Measurements from ENCODE around the gene TAPBP.
"Not testable (repeated sequence)": the region's sequence is repeated elsewhere in the genome, so short reads cannot be mapped to it uniquely, and the experiment has no call there.

The TAPBP gene

GRCh38 chr6:33356295-33356694 is 42.4 kb upstream of the TAPBP start:
- whole genome bisulfite sequencing, 2 donors (ENCODE audit: extremely low coverage in 2 of 2, insufficient read length in 2 of 2, insufficient replicate concordance in 1 of 2): no CpG with 5 or more reads among the region's 3 CpGs
- Histone ChIP-seq H2BK120ac (ENCODE audit: low read depth, low read length) (no peak overlapping the region), H4K8ac (ENCODE audit: low read depth, low read length) (no peak overlapping the region), H2BK15ac (ENCODE audit: low read length) (peak overlapping the region; percentile 75), H4K91ac (ENCODE audit: low read depth, low read length, poor library complexity) (no peak overlapping the region), H3K14ac (ENCODE audit: low read length) (peak overlapping the region; percentile 56), H2BK5ac (ENCODE audit: low read length) (no peak overlapping the region), H3K23ac (ENCODE audit: low read depth, low read length, poor library complexity) (no peak overlapping the region), H3K4me3 (ENCODE audit: low read length in 2 of 2) (no peak overlapping the region), H3K27me3 (ENCODE audit: control insufficient read depth in 3 of 3, insufficient read depth in 3 of 3, low read depth in 1 of 3, low read length in 3 of 3) (peaks cover 0 to 4% (median 0%) of the 10 kb centered on the region in 3 experiments), H3K4me1 (ENCODE audit: control insufficient read depth in 2 of 2, insufficient read depth in 1 of 2, low read depth in 1 of 2, low read length in 2 of 2) (no peaks in the 10 kb centered on the region), H3K4me2 (ENCODE audit: insufficient read depth, low read length, poor library complexity, severe bottlenecking) (no peak overlapping the region), H3K18ac (ENCODE audit: low read length) (peak overlapping the region; percentile 64), H2AFZ (ENCODE audit: low read length) (no peak overlapping the region), H3K27ac (replicated peaks; ENCODE audit: low read length) (no peak overlapping the region), H3K79me1 (ENCODE audit: low read depth, low read length) (peaks cover 1% of the 10 kb centered on the region), H3K36me3 (replicated peaks in 1 of 2; ENCODE audit: control insufficient read depth in 2 of 2, insufficient read depth in 2 of 2, low read length in 2 of 2) (no peaks in the 10 kb centered on the region), H3K9ac (ENCODE audit: low read depth, low read length, poor library complexity) (no peak overlapping the region), H2AK5ac (ENCODE audit: low read depth, low read length) (no peak overlapping the region), H2BK12ac (ENCODE audit: low read length) (peak overlapping the region; percentile 58), H3K4ac (ENCODE audit: low read length) (no peak overlapping the region), H3K9me3 (replicated peaks in 1 of 2; ENCODE audit: control insufficient read depth in 2 of 2, insufficient read depth in 1 of 2, low read depth in 1 of 2, low read length in 2 of 2) (no peaks in the 10 kb centered on the region)
- no peak for DNase-seq (ENCODE audit: low spot score)

- WGBS, 2 donors (ENCODE audit: extremely low coverage in 2 of 2, insufficient read length in 2 of 2, insufficient replicate concordance in 1 of 2): no CpG with 5 or more reads among the region's 6 CpGs
- not testable (repeated sequence) for H2BK15ac ChIP-seq (ENCODE audit: low read length); H3K9me3 ChIP-seq (replicated peaks in 1 of 2; ENCODE audit: control insufficient read depth in 2 of 2, insufficient read depth in 1 of 2, low read depth in 1 of 2, low read length in 2 of 2); H3K4me2 ChIP-seq (ENCODE audit: insufficient read depth, low read length, poor library complexity, severe bottlenecking); H3K9ac ChIP-seq (ENCODE audit: low read depth, low read length, poor library complexity); H2BK5ac ChIP-seq (ENCODE audit: low read length); H3K23ac ChIP-seq (ENCODE audit: low read depth, low read length, poor library complexity); H3K27me3 ChIP-seq (ENCODE audit: control insufficient read depth in 3 of 3, insufficient read depth in 3 of 3, low read depth in 1 of 3, low read length in 3 of 3); H4K8ac ChIP-seq (ENCODE audit: low read depth, low read length); H3K18ac ChIP-seq (ENCODE audit: low read length); H3K4me3 ChIP-seq (ENCODE audit: low read length in 2 of 2); H3K4me1 ChIP-seq (ENCODE audit: control insufficient read depth in 2 of 2, insufficient read depth in 1 of 2, low read depth in 1 of 2, low read length in 2 of 2); H2BK120ac ChIP-seq (ENCODE audit: low read depth, low read length); H3K4ac ChIP-seq (ENCODE audit: low read length); H3K27ac ChIP-seq (replicated peaks; ENCODE audit: low read length); H3K36me3 ChIP-seq (replicated peaks in 1 of 2; ENCODE audit: control insufficient read depth in 2 of 2, insufficient read depth in 2 of 2, low read length in 2 of 2); H4K91ac ChIP-seq (ENCODE audit: low read depth, low read length, poor library complexity); H2AFZ ChIP-seq (ENCODE audit: low read length); H2AK5ac ChIP-seq (ENCODE audit: low read depth, low read length); H3K79me1 ChIP-seq (ENCODE audit: low read depth, low read length); DNase-seq (ENCODE audit: low spot score); H3K14ac ChIP-seq (ENCODE audit: low read length)
- peak overlapping the region; percentile 58 for H2BK12ac ChIP-seq (ENCODE audit: low read length)
Observed at GRCh38 chr6:33355860-33356259, 42.0 kb upstream of the TAPBP start.

GRCh38 chr6:33347816-33348215 is 33.9 kb upstream of the TAPBP start:
- Histone ChIP-seq H3K27me3 (ENCODE audit: control insufficient read depth in 3 of 3, insufficient read depth in 3 of 3, low read depth in 1 of 3, low read length in 3 of 3) (peaks cover 0 to 40% (median 0%) of the 10 kb centered on the region in 3 experiments), H3K23ac (ENCODE audit: low read depth, low read length, poor library complexity) (no peak overlapping the region), H3K4me2 (ENCODE audit: insufficient read depth, low read length, poor library complexity, severe bottlenecking) (no peak overlapping the region), H3K9ac (ENCODE audit: low read depth, low read length, poor library complexity) (no peak overlapping the region), H4K8ac (ENCODE audit: low read depth, low read length) (no peak overlapping the region), H4K91ac (ENCODE audit: low read depth, low read length, poor library complexity) (no peak overlapping the region), H2BK5ac (ENCODE audit: low read length) (no peak overlapping the region), H3K27ac (replicated peaks; ENCODE audit: low read length) (no peak overlapping the region), H2BK120ac (ENCODE audit: low read depth, low read length) (no peak overlapping the region), H3K9me3 (replicated peaks in 1 of 2; ENCODE audit: control insufficient read depth in 2 of 2, insufficient read depth in 1 of 2, low read depth in 1 of 2, low read length in 2 of 2) (no peaks in the 10 kb centered on the region), H2AK5ac (ENCODE audit: low read depth, low read length) (no peak overlapping the region), H3K79me1 (ENCODE audit: low read depth, low read length) (no peaks in the 10 kb centered on the region), H2BK12ac (ENCODE audit: low read length) (no peak overlapping the region), H3K4me3 (ENCODE audit: low read length in 2 of 2) (no peak overlapping the region), H3K14ac (ENCODE audit: low read length) (no peak overlapping the region), H3K4me1 (ENCODE audit: control insufficient read depth in 2 of 2, insufficient read depth in 1 of 2, low read depth in 1 of 2, low read length in 2 of 2) (no peaks in the 10 kb centered on the region), H2BK15ac (ENCODE audit: low read length) (no peak overlapping the region), H3K18ac (ENCODE audit: low read length) (no peak overlapping the region), H3K36me3 (replicated peaks in 1 of 2; ENCODE audit: control insufficient read depth in 2 of 2, insufficient read depth in 2 of 2, low read length in 2 of 2) (no peaks in the 10 kb centered on the region), H3K4ac (ENCODE audit: low read length) (no peak overlapping the region), H2AFZ (ENCODE audit: low read length) (no peak overlapping the region)
- no CpG with 5 or more reads among the region's 5 CpGs for WGBS, 2 donors (ENCODE audit: extremely low coverage in 2 of 2, insufficient read length in 2 of 2, insufficient replicate concordance in 1 of 2)
- no peak for DNase-seq (ENCODE audit: low spot score)

DNA sequence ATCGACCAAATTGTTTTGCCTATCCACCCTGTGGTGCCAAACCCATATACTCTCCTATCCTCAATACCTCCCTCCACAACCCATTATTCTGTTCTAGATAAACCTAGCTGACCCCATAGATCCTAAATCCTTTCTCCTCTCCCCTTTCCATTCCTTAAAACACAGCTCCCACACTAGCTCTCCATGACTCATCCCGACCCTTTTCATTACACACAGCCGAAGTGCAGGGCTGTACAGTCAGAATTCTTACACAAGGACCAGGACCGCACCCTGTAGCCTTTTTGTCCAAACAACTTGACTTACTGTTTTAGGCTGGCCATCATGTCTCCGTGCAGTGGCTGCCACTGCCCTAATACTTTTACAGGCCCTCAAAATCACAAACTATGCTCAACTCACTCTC is 33.1 kb upstream of the TAPBP start:
- not testable (repeated sequence) for H2AK5ac ChIP-seq (ENCODE audit: low read depth, low read length); H3K14ac ChIP-seq (ENCODE audit: low read length); H2AFZ ChIP-seq (ENCODE audit: low read length); H3K9me3 ChIP-seq (replicated peaks in 1 of 2; ENCODE audit: control insufficient read depth in 2 of 2, insufficient read depth in 1 of 2, low read depth in 1 of 2, low read length in 2 of 2); H4K91ac ChIP-seq (ENCODE audit: low read depth, low read length, poor library complexity); H3K27ac ChIP-seq (replicated peaks; ENCODE audit: low read length); H3K23ac ChIP-seq (ENCODE audit: low read depth, low read length, poor library complexity); H3K36me3 ChIP-seq (replicated peaks in 1 of 2; ENCODE audit: control insufficient read depth in 2 of 2, insufficient read depth in 2 of 2, low read length in 2 of 2); H3K4me3 ChIP-seq (ENCODE audit: low read length in 2 of 2); H4K8ac ChIP-seq (ENCODE audit: low read depth, low read length); H2BK15ac ChIP-seq (ENCODE audit: low read length); H2BK120ac ChIP-seq (ENCODE audit: low read depth, low read length); H3K4me1 ChIP-seq (ENCODE audit: control insufficient read depth in 2 of 2, insufficient read depth in 1 of 2, low read depth in 1 of 2, low read length in 2 of 2); H2BK12ac ChIP-seq (ENCODE audit: low read length); H3K4me2 ChIP-seq (ENCODE audit: insufficient read depth, low read length, poor library complexity, severe bottlenecking); H3K79me1 ChIP-seq (ENCODE audit: low read depth, low read length); DNase-seq (ENCODE audit: low spot score); H3K18ac ChIP-seq (ENCODE audit: low read length); H3K9ac ChIP-seq (ENCODE audit: low read depth, low read length, poor library complexity); H3K4ac ChIP-seq (ENCODE audit: low read length); H2BK5ac ChIP-seq (ENCODE audit: low read length)
- peaks cover 0 to 36% (median 0%) of the 10 kb centered on the region in 3 experiments for H3K27me3 ChIP-seq (ENCODE audit: control insufficient read depth in 3 of 3, insufficient read depth in 3 of 3, low read depth in 1 of 3, low read length in 3 of 3)
- WGBS, 2 donors (ENCODE audit: extremely low coverage in 2 of 2, insufficient read length in 2 of 2, insufficient replicate concordance in 1 of 2): no CpG with 5 or more reads among the region's 5 CpGs

All from neuronal stem cell (in vitro differentiated cells).